Ramos (cell line): ENCODE data around the gene RNF144B.
"Not testable (repeated sequence)": the region's sequence is repeated elsewhere in the genome, so short reads cannot be mapped to it uniquely, and the experiment has no call there.

Experiments
- in situ Hi-C: fragments of 300-500 bp; cut with MboI; formaldehyde crosslinking; loops from one replicate; pipeline ENCODE4 v1.14.3; 2022; ENCODE audit warnings: low sequenced_read_pairs; ENCODE audit not compliant: unreplicated experiment

The RNF144B gene

GRCh38 chr6:18368277-18369105 is 18.7 kb upstream of the RNF144B start:
- in situ Hi-C loops: no loop called here

GRCh38 chr6:18371010-18371409 is 16.1 kb upstream of the RNF144B start:
- in situ Hi-C loops: no loop called here

GRCh38 chr6:18371656-18372055 is 15.5 kb upstream of the RNF144B start:
- in situ Hi-C loops: no loop called here

- in situ Hi-C loops: no loop called here
Observed at GRCh38 chr6:18380158-18380836, 6.9 kb upstream of the RNF144B start.

GRCh38 chr6:18380851-18381250 is 6.3 kb upstream of the RNF144B start:
- in situ Hi-C loops: no loop called here

- in situ Hi-C loops: no loop called here
Observed at GRCh38 chr6:18383441-18383840, 3.7 kb upstream of the RNF144B start.

- in situ Hi-C loops: no loop called here
Observed at GRCh38 chr6:18384621-18385020, 2.5 kb upstream of the RNF144B start.

GRCh38 chr6:18386298-18386976 is 713 bp upstream of the RNF144B start:
- in situ Hi-C loops: no loop called here

- in situ Hi-C loops: no loop called here
Observed at GRCh38 chr6:18388271-18388670, 1.1 kb downstream of the RNF144B start.

GRCh38 chr6:18388942-18389341 is 1.8 kb downstream of the RNF144B start:
- in situ Hi-C loops: no loop called here

GRCh38 chr6:18389479-18389878 is 2.3 kb downstream of the RNF144B start:
- in situ Hi-C loops: no loop called here

- in situ Hi-C loops: loop anchor here (5.0 kb wide), 1 partner anchor 58 kb away; no protein-coding TSS in a partner anchor
Observed at GRCh38 chr6:18390476-18390875, 3.3 kb downstream of the RNF144B start.

- in situ Hi-C loops: loop anchor here (5.0 kb wide), 1 partner anchor 59 kb away; no protein-coding TSS in a partner anchor
Observed at GRCh38 chr6:18391023-18391422, 3.9 kb downstream of the RNF144B start.

- in situ Hi-C loops: loop anchor here (5.0 kb wide), 1 partner anchor 60 kb away; no protein-coding TSS in a partner anchor
Observed at GRCh38 chr6:18392346-18392877, 5.3 kb downstream of the RNF144B start.

- in situ Hi-C loops: loop anchor here (5.0 kb wide), 1 partner anchor 61 kb away; no protein-coding TSS in a partner anchor
Observed at GRCh38 chr6:18393698-18394097, 6.5 kb downstream of the RNF144B start.

GRCh38 chr6:18395177-18395855 is 8.2 kb downstream of the RNF144B start:
- in situ Hi-C loops: no loop called here

- in situ Hi-C loops: no loop called here
Observed at GRCh38 chr6:18395856-18396197, 8.7 kb downstream of the RNF144B start.

GRCh38 chr6:18397701-18398100 is 10.6 kb downstream of the RNF144B start:
- in situ Hi-C loops: no loop called here

GRCh38 chr6:18398225-18398624 is 11.1 kb downstream of the RNF144B start:
- in situ Hi-C loops: not testable (repeated sequence)

- in situ Hi-C loops: no loop called here
Observed at GRCh38 chr6:18400831-18401446, 13.8 kb downstream of the RNF144B start.
